SK-N-SH treated with all-trans-retinoic acid at 6 μM for 48 hours (cell line): ENCODE measurements around the gene PRPF19.

Experiments used
- ATAC-seq: fragments of 200-7000 bp; cut with Tn5 transposase; 3 replicates; pipeline ENCODE4 v1.9.1; 2020; ENCODE audit warnings: mild to moderate bottlenecking, moderate library complexity
- ARNTL ChIP-seq: fragments of 450-650 bp; formaldehyde crosslinking; IDR thresholded peaks from 2 replicates; pipeline ENCODE4 v1.5.0; 2020; ENCODE audit warnings: low read depth, mild to moderate bottlenecking, moderate library complexity, borderline replicate concordance
- BACH2 ChIP-seq: fragments of 250-450 bp; sonication (Bioruptor Pico); IDR thresholded peaks from 2 replicates; pipeline ENCODE4 v1.9.0; 2021; ENCODE audit warnings: mild to moderate bottlenecking, borderline replicate concordance
- ISL1 ChIP-seq: fragments of 250-450 bp; sonication (Bioruptor Pico); IDR thresholded peaks from 2 replicates; pipeline ENCODE4 v2.1.2; 2022; ENCODE audit warnings: mild to moderate bottlenecking, moderate library complexity
- OSR1 ChIP-seq: fragments of 250-450 bp; sonication (Bioruptor Pico); IDR thresholded peaks from 2 replicates; pipeline ENCODE4 v1.8.0; 2022; ENCODE audit warnings: moderate library complexity, mild to moderate bottlenecking, inconsistent platforms
- PATZ1 ChIP-seq: fragments of 250-450 bp; sonication (Bioruptor Pico); IDR thresholded peaks from 2 replicates; pipeline ENCODE4 v1.8.0; 2020; ENCODE audit warnings: mild to moderate bottlenecking, moderate library complexity, borderline replicate concordance
- POU6F1 ChIP-seq: fragments of 250-450 bp; sonication (Bioruptor Pico); IDR thresholded peaks from 2 replicates; pipeline ENCODE4 v1.8.0; 2021; ENCODE audit warnings: low read depth, mild to moderate bottlenecking, moderate library complexity, borderline replicate concordance
- PPARA ChIP-seq: fragments of 250-450 bp; sonication (Bioruptor Pico); IDR thresholded peaks from 2 replicates; pipeline ENCODE4 v1.5.0; 2020; ENCODE audit warnings: mild to moderate bottlenecking, borderline replicate concordance
- RARB ChIP-seq: fragments of 250-450 bp; sonication (Bioruptor Pico); IDR thresholded peaks from 2 replicates; pipeline ENCODE4 v1.8.0; 2021; ENCODE audit warnings: mild to moderate bottlenecking, moderate library complexity
- TCF4 ChIP-seq: fragments of 250-450 bp; sonication (Bioruptor Pico); IDR thresholded peaks from 2 replicates; pipeline ENCODE4 v1.8.0; 2021; ENCODE audit warnings: mild to moderate bottlenecking, moderate library complexity, borderline replicate concordance
- TOX ChIP-seq: fragments of 250-450 bp; sonication (Bioruptor Pico); IDR thresholded peaks from 2 replicates; pipeline ENCODE4 v1.8.0; 2021; ENCODE audit warnings: mild to moderate bottlenecking, moderate library complexity, borderline replicate concordance
- ZFP3 ChIP-seq: fragments of 250-450 bp; sonication (Bioruptor Pico); IDR thresholded peaks from 2 replicates; pipeline ENCODE4 v1.5.0; 2020; ENCODE audit warnings: mild to moderate bottlenecking, moderate library complexity
- ZFP30 ChIP-seq: fragments of 450-650 bp; formaldehyde crosslinking; IDR thresholded peaks from 2 replicates; pipeline ENCODE4 v1.5.0; 2022; ENCODE audit warnings: mild to moderate bottlenecking, moderate library complexity
- ZNF8 ChIP-seq: fragments of 450-650 bp; formaldehyde crosslinking; IDR thresholded peaks from 2 replicates; pipeline ENCODE4 v1.5.0; 2020; ENCODE audit warnings: mild to moderate bottlenecking, moderate library complexity
- TF ChIP-seq, protein P1 (sequence below): fragments of 250-450 bp; sonication (Bioruptor Pico); IDR thresholded peaks from 2 replicates; pipeline ENCODE4 v1.5.1; 2021; ENCODE audit warnings: mild to moderate bottlenecking, moderate library complexity
- TF ChIP-seq, protein P2 (sequence below): fragments of 250-450 bp; sonication (Bioruptor Pico); IDR thresholded peaks from 2 replicates; pipeline ENCODE4 v1.5.0; 2020; ENCODE audit warnings: mild to moderate bottlenecking, moderate library complexity
- TF ChIP-seq, protein P3 (sequence below): fragments of 250-450 bp; sonication (Bioruptor Pico); IDR thresholded peaks from 2 replicates; pipeline ENCODE4 v1.5.1; 2020; ENCODE audit warnings: low read depth, mild to moderate bottlenecking, moderate library complexity

The PRPF19 gene

DNA sequence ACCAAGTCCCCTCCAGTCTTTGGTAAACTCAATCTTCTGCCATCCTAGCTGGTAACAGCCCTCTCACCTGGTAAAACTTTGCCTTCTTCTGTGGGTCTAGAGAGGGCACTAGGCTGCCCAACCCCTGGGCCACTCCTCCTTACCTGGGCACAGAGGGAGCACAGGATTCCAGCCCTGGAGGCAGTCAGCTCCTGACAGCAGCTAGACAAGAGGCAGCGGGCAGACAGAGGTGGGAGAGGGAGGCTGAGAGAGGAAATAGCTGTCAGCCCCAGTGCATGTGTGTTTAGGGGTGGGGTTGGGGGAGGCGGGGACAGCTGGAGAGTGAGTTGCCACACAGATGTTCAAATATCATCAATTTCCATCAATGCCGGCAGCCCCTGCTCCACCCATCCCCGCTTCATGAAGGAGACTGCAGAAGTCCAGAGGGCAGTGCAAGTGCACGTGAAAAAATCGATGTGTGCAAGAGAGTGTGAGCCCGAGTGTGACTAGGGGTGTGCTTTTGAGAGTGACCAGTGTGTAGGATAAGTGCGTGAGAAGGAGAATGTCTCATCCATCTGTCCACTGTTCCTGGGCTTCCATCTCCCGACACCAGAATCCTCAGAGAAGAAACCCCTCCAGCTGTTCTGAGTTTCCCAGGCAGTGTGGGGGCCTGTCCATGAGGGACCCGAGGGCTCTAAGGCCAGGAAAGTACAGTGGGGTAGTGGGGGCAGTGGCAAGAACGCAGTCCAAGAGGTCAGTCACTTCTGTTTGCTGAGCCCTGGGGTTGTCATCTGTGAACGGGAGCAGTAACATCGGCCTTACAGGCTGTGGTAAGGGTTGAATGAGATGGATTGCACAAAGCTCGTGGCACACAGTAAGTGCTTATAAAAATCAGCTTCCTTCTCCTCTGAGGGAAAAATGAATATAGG, 50.4 kb downstream of the PRPF19 start, which contains the start of gene PTGDR2:
TSS of gene PTGDR2 (minus strand) at position 225 of the 908 bp plus-strand sequence. CDS start 2,228 bp downstream, outside the sequence.
- no peak for TF ChIP-seq ZNF8 (CRISPR knock-in tag)
- TF ChIP-seq, protein P1, sequence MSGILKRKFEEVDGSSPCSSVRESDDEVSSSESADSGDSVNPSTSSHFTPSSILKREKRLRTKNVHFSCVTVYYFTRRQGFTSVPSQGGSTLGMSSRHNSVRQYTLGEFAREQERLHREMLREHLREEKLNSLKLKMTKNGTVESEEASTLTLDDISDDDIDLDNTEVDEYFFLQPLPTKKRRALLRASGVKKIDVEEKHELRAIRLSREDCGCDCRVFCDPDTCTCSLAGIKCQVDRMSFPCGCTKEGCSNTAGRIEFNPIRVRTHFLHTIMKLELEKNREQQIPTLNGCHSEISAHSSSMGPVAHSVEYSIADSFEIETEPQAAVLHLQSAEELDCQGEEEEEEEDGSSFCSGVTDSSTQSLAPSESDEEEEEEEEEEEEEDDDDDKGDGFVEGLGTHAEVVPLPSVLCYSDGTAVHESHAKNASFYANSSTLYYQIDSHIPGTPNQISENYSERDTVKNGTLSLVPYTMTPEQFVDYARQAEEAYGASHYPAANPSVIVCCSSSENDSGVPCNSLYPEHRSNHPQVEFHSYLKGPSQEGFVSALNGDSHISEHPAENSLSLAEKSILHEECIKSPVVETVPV: no peak
- TF ChIP-seq TCF4: no peak
- TF ChIP-seq BACH2 (CRISPR knock-in tag): no peak
- TF ChIP-seq, protein P2, sequence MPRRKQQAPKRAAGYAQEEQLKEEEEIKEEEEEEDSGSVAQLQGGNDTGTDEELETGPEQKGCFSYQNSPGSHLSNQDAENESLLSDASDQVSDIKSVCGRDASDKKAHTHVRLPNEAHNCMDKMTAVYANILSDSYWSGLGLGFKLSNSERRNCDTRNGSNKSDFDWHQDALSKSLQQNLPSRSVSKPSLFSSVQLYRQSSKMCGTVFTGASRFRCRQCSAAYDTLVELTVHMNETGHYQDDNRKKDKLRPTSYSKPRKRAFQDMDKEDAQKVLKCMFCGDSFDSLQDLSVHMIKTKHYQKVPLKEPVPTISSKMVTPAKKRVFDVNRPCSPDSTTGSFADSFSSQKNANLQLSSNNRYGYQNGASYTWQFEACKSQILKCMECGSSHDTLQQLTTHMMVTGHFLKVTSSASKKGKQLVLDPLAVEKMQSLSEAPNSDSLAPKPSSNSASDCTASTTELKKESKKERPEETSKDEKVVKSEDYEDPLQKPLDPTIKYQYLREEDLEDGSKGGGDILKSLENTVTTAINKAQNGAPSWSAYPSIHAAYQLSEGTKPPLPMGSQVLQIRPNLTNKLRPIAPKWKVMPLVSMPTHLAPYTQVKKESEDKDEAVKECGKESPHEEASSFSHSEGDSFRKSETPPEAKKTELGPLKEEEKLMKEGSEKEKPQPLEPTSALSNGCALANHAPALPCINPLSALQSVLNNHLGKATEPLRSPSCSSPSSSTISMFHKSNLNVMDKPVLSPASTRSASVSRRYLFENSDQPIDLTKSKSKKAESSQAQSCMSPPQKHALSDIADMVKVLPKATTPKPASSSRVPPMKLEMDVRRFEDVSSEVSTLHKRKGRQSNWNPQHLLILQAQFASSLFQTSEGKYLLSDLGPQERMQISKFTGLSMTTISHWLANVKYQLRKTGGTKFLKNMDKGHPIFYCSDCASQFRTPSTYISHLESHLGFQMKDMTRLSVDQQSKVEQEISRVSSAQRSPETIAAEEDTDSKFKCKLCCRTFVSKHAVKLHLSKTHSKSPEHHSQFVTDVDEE: no peak
- TF ChIP-seq ZFP3 (CRISPR knock-in tag): no peak
- TF ChIP-seq PATZ1 (CRISPR knock-in tag): no peak
- TF ChIP-seq RARB (CRISPR knock-in tag): no peak
- no peak for TF ChIP-seq OSR1
- ATAC-seq: no peak

GRCh38 chr11:60854847-60855725, 51.3 kb downstream of the PRPF19 start:
- no peak for ATAC-seq
- TF ChIP-seq ISL1 (no peak), POU6F1 (CRISPR knock-in tag) (no peak), BACH2 (CRISPR knock-in tag) (no peak), ZFP30 (CRISPR knock-in tag) (no peak), OSR1 (no peak), ARNTL (CRISPR knock-in tag) (no peak), TOX (CRISPR knock-in tag) (no peak), PPARA (no peak), ZNF8 (CRISPR knock-in tag) (no peak)
- TF ChIP-seq, protein P3, sequence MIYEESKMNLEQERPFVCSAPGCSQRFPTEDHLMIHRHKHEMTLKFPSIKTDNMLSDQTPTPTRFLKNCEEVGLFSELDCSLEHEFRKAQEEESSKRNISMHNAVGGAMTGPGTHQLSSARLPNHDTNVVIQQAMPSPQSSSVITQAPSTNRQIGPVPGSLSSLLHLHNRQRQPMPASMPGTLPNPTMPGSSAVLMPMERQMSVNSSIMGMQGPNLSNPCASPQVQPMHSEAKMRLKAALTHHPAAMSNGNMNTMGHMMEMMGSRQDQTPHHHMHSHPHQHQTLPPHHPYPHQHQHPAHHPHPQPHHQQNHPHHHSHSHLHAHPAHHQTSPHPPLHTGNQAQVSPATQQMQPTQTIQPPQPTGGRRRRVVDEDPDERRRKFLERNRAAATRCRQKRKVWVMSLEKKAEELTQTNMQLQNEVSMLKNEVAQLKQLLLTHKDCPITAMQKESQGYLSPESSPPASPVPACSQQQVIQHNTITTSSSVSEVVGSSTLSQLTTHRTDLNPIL: no peak

GRCh38 chr11:60854140-60854846, 52.1 kb downstream of the PRPF19 start:
- TF ChIP-seq ZNF8 (CRISPR knock-in tag): no peak
- no peak for ATAC-seq
